SK-N-SH (cell line): ENCODE data around the gene AHCYL2. TPM values are rescaled to one million over a fixed set of nuclear protein-coding genes. Genes with fewer than 3 reads are reported as not detected.

Source experiments
- CTCF ChIA-PET: fragments of 300-600, 350-600 bp; formaldehyde crosslinking; extraction: SDS; loops from one replicate; lab custom pipeline; 2021; lab: Yijun Ruan, JAX
- POLR2A ChIA-PET: fragments of 350-600 bp; sonication (Branson Sonifier 250); formaldehyde crosslinking; extraction: SDS; loops from one replicate; lab custom pipeline; 2020; ENCODE audit warnings: antibody characterized with exemption, inconsistent platforms; lab: Yijun Ruan, JAX
- DNase-seq: peaks from one replicate; pipeline ENCODE4 v3.0.0; 2012
- H2AFZ ChIP-seq: fragments of 200-600 bp; sonication (generic); 2 replicates; pipeline ENCODE4 v1.8.1; 2016; ENCODE audit warnings: antibody characterized with exemption, mild to moderate bottlenecking, low read depth
- H3F3A ChIP-seq: fragments of 200-600 bp; sonication (generic); replicated peaks from 2 replicates; pipeline ENCODE3; 2016; ENCODE audit warnings: antibody characterized with exemption, mild to moderate bottlenecking; ENCODE audit not compliant: insufficient read depth
- H3K27ac ChIP-seq, 2 experiments: fragments of 200-500 bp in 1 of 2; fragments of 200-600 bp in 1 of 2; sonication (Bioruptor generic) in 1 of 2; sonication (generic), shearing (Covaris generic) in 1 of 2; 2 replicates each; pipeline versions ENCODE4 v1.5.1 to v1.6.1; 2014 to 2016; ENCODE audit warnings: low read depth in 2 of 2, inconsistent platforms in 1 of 2, low read length in 1 of 2, mild to moderate bottlenecking in 1 of 2, mixed read lengths in 1 of 2
- H3K27me3 ChIP-seq: fragments of 200-600 bp; sonication (generic), shearing (Covaris generic); 2 replicates; pipeline ENCODE4 v1.6.1; 2016; ENCODE audit warnings: mixed run types; ENCODE audit not compliant: insufficient read depth
- H3K36me3 ChIP-seq, 2 experiments: fragments of 200-500 bp in 1 of 2; fragments of 200-600 bp in 1 of 2; sonication (Bioruptor generic) in 1 of 2; sonication (generic) in 1 of 2; replicated peaks in 1 of 2; 2 replicates each; pipeline versions ENCODE3 to v1.5.1; 2014 to 2016; ENCODE audit warnings: low read length in 1 of 2, mild to moderate bottlenecking in 1 of 2; ENCODE audit not compliant: insufficient read depth in 2 of 2, control insufficient read depth in 1 of 2
- H3K4me1 ChIP-seq, 2 experiments: fragments of 200-500 bp in 1 of 2; fragments of 200-600 bp in 1 of 2; sonication (Bioruptor generic) in 1 of 2; sonication (generic), shearing (Covaris generic) in 1 of 2; 2 replicates each; pipeline versions ENCODE4 v1.5.1 to v1.6.1; 2014 to 2016; ENCODE audit warnings: low read depth in 1 of 2, low read length in 1 of 2, mixed run types in 1 of 2; ENCODE audit not compliant: insufficient read depth in 2 of 2, control insufficient read depth in 1 of 2
- H3K4me2 ChIP-seq: fragments of 200-600 bp; sonication (generic), shearing (Covaris generic); 2 replicates; pipeline ENCODE4 v1.6.1; 2017; ENCODE audit warnings: mixed run types
- H3K4me3 ChIP-seq, 2 experiments: fragments of 200-500 bp in 1 of 2; fragments of 200-600 bp in 1 of 2; sonication (Bioruptor generic) in 1 of 2; sonication (generic), shearing (Covaris generic) in 1 of 2; 2 replicates each; pipeline versions ENCODE4 v1.5.1 to v1.8.1; 2014 to 2016; ENCODE audit warnings: low read depth in 2 of 2, inconsistent platforms in 1 of 2, low read length in 1 of 2, mild to moderate bottlenecking in 1 of 2, mixed read lengths in 1 of 2, moderate library complexity in 1 of 2
- H3K79me2 ChIP-seq: fragments of 200-600 bp; sonication (generic); 2 replicates; pipeline ENCODE4 v1.8.1; 2017; ENCODE audit warnings: mild to moderate bottlenecking; ENCODE audit not compliant: insufficient read depth
- H3K9ac ChIP-seq: fragments of 200-600 bp; sonication (generic); 2 replicates; pipeline ENCODE4 v1.6.1; 2017; ENCODE audit warnings: mixed run types
- H3K9me2 ChIP-seq: fragments of 200-600 bp; sonication (generic); 2 replicates; pipeline ENCODE4 v1.6.1; 2017; ENCODE audit warnings: mixed run types
- H3K9me3 ChIP-seq: fragments of 200-600 bp; sonication (generic); 2 replicates; pipeline ENCODE4 v1.6.1; 2017; ENCODE audit warnings: mixed run types, mild to moderate bottlenecking, moderate library complexity
- H4K20me1 ChIP-seq: fragments of 200-600 bp; sonication (generic); 2 replicates; pipeline ENCODE4 v1.6.1; 2017; ENCODE audit warnings: mild to moderate bottlenecking, mixed run types; ENCODE audit not compliant: insufficient read depth
- CHD2 ChIP-seq: fragments of 150-350 bp; IDR thresholded peaks from 2 replicates; pipeline ENCODE4 v1.6.1; 2018; ENCODE audit warnings: low read length; ENCODE audit not compliant: partially characterized antibody
- EZH2phosphoT487 ChIP-seq: fragments of 200-600 bp; sonication (generic); IDR thresholded peaks from 2 replicates; pipeline ENCODE4 v1.6.1; 2017; ENCODE audit warnings: low read depth, mixed run types, mild to moderate bottlenecking, antibody characterized with exemption, moderate library complexity, borderline replicate concordance
- FOSL2 ChIP-seq: IDR thresholded peaks from 2 replicates; pipeline ENCODE4 v1.4.0; 2012; ENCODE audit warnings: low read depth, mild to moderate bottlenecking, moderate library complexity, borderline replicate concordance
- FOXJ3 ChIP-seq: sonication (generic); formaldehyde crosslinking; IDR thresholded peaks from 2 replicates; pipeline ENCODE4 v1.5.1; 2020; ENCODE audit warnings: mild to moderate bottlenecking, missing genetic modification reagents
- FOXM1 ChIP-seq: IDR thresholded peaks from 2 replicates; pipeline ENCODE4 v1.4.0; 2012; ENCODE audit warnings: low read depth, mild to moderate bottlenecking
- JUND ChIP-seq: IDR thresholded peaks from 2 replicates; pipeline ENCODE4 v1.4.0; 2012
- MAX ChIP-seq: IDR thresholded peaks from 2 replicates; pipeline ENCODE4 v1.4.0; 2012; ENCODE audit warnings: low read depth
- MXI1 ChIP-seq: IDR thresholded peaks from 2 replicates; pipeline ENCODE4 v1.6.1; 2012; ENCODE audit warnings: mild to moderate bottlenecking, low read depth, low read length, improper control_type of control experiment
- NFIC ChIP-seq: IDR thresholded peaks from 2 replicates; pipeline ENCODE4 v1.4.0; 2012; ENCODE audit warnings: borderline replicate concordance
- PBX3 ChIP-seq: IDR thresholded peaks from 2 replicates; pipeline ENCODE4; 2012
- RXRA ChIP-seq: IDR thresholded peaks from 2 replicates; pipeline ENCODE4 v1.4.0; 2012; ENCODE audit warnings: low read depth, mild to moderate bottlenecking, borderline replicate concordance
- TAF1 ChIP-seq: IDR thresholded peaks from 2 replicates; pipeline ENCODE4 v1.6.1; 2012; ENCODE audit warnings: low read depth, mild to moderate bottlenecking, low read length, moderate library complexity, borderline replicate concordance
- YY1 ChIP-seq: IDR thresholded peaks from 2 replicates; pipeline ENCODE4 v1.4.0; 2012; ENCODE audit warnings: low read depth, mild to moderate bottlenecking
- whole genome bisulfite sequencing: methylation state at CpG from one replicate; pipeline ENCODE4 v1.1.6; 2017; ENCODE audit warnings: low lambda C conversion rate; 5-methylcytosine and 5-hydroxymethylcytosine counted together
- polyA plus RNA-seq, 3 experiments: library from polyadenylated mRNA; depleted of rRNA; stranded (reverse); fragments of >200 nt; gene quantifications; 2 replicates each; pipeline ENCODE4 v1.2.3, GENCODE V29; 2012
- TF ChIP-seq, protein P1 (sequence below): IDR thresholded peaks from 2 replicates; pipeline ENCODE4 v1.6.1; 2012; ENCODE audit warnings: mild to moderate bottlenecking, low read depth, low read length, moderate library complexity
- TF ChIP-seq, protein P2 (sequence below): fragments of 150-350 bp; IDR thresholded peaks from 2 replicates; pipeline ENCODE4 v1.6.1; 2016; ENCODE audit warnings: mild to moderate bottlenecking, low read depth, low read length

The AHCYL2 gene
- polyA plus RNA-seq, 1 of the 3 experiments (the other 2 are of a cell fraction) = 20.4 TPM

- peak overlapping the region; percentile 18; the same call in 1 of the 2 replicates for H3K4me2 ChIP-seq
- H4K20me1 ChIP-seq = no peaks in the 10 kb centered on the region
- H2AFZ ChIP-seq = 0 out of 2 replicates have a peak overlapping the region, but pooled peaks have one; percentile 14
- H3K4me3 ChIP-seq = no peak overlapping the region
- H3K27me3 ChIP-seq = no peaks in the 10 kb centered on the region
- H3K27ac ChIP-seq = peak overlapping the region in 1 of 2 experiments; percentile 80; a peak in 2 of 4 replicates
- 89% methylated on average over 3 of the region's 3 CpGs for WGBS
- ChIA-PET POLR2A (no interaction called here), CTCF (interaction anchor here (1.0 to 3.9 kb wide), 9 partner anchors 8 to 268 kb away, joined by 3 to 45 read pairs (median 9); no protein-coding TSS in a partner anchor)
- H3F3A ChIP-seq = peaks cover 7% of the 10 kb centered on the region
- TF ChIP-seq FOSL2 (peak; percentile 79), EZH2phosphoT487 (no peak), PBX3 (no peak), JUND (peak; percentile 72; the same call in 1 of the 2 replicates)
- TF ChIP-seq, protein P1, sequence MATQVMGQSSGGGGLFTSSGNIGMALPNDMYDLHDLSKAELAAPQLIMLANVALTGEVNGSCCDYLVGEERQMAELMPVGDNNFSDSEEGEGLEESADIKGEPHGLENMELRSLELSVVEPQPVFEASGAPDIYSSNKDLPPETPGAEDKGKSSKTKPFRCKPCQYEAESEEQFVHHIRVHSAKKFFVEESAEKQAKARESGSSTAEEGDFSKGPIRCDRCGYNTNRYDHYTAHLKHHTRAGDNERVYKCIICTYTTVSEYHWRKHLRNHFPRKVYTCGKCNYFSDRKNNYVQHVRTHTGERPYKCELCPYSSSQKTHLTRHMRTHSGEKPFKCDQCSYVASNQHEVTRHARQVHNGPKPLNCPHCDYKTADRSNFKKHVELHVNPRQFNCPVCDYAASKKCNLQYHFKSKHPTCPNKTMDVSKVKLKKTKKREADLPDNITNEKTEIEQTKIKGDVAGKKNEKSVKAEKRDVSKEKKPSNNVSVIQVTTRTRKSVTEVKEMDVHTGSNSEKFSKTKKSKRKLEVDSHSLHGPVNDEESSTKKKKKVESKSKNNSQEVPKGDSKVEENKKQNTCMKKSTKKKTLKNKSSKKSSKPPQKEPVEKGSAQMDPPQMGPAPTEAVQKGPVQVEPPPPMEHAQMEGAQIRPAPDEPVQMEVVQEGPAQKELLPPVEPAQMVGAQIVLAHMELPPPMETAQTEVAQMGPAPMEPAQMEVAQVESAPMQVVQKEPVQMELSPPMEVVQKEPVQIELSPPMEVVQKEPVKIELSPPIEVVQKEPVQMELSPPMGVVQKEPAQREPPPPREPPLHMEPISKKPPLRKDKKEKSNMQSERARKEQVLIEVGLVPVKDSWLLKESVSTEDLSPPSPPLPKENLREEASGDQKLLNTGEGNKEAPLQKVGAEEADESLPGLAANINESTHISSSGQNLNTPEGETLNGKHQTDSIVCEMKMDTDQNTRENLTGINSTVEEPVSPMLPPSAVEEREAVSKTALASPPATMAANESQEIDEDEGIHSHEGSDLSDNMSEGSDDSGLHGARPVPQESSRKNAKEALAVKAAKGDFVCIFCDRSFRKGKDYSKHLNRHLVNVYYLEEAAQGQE = no peak
- no peaks in the 10 kb centered on the region for H3K79me2 ChIP-seq
- H3K36me3 ChIP-seq = no peaks in the 10 kb centered on the region
- H3K9me2 ChIP-seq = no peaks in the 10 kb centered on the region
- DNase-seq = no peak
- no peaks in the 10 kb centered on the region for H3K9me3 ChIP-seq
- H3K9ac ChIP-seq = peak overlapping the region; percentile 9
- H3K4me1 ChIP-seq = no peaks in the 10 kb centered on the region
These were observed 107.6 kb downstream of the AHCYL2 start for GRCh38 chr7:129332254-129333035.

DNA sequence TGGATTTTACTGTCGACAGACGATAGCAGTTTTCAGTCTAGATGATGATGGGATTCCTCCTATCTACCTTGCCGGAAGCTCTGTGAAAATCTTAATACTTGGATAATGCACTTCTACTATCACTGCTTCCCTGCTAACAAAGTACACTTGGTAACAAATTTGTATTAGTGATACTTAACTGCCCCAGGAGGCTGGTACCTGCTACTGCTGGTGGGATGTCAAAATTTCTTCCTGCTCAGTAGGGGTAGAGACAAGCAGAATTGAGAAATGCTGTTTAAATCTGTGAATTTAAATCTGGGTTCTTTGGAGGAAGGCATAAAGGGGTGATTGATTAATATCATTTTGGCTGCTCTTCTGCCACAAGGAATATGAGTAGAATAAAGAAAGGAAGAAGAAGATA, 109.6 kb downstream of the AHCYL2 start:
- Histone ChIP-seq H3K9me2 (no peaks in the 10 kb centered on the region), H3K9me3 (no peaks in the 10 kb centered on the region), H3K4me1 (no peaks in the 10 kb centered on the region), H3K4me2 (no peak overlapping the region), H3K27ac (no peak overlapping the region), H2AFZ (no peak overlapping the region), H3K79me2 (no peaks in the 10 kb centered on the region), H3K4me3 (no peak overlapping the region), H3K9ac (no peak overlapping the region), H3K36me3 (no peaks in the 10 kb centered on the region), H4K20me1 (no peaks in the 10 kb centered on the region), H3F3A (peaks cover 7% of the 10 kb centered on the region), H3K27me3 (no peaks in the 10 kb centered on the region)
- DNase-seq = no peak
- ChIA-PET CTCF (interaction anchor here (0.9 to 3.9 kb wide), 6 partner anchors 8 to 243 kb away, joined by 3 to 45 read pairs (median 11); no protein-coding TSS in a partner anchor), POLR2A (no interaction called here)
- 96% methylated on average over 3 of the region's 3 CpGs for WGBS
- TF ChIP-seq MXI1 (no peak), FOXJ3 (CRISPR knock-in tag) (no peak), RXRA (no peak), MAX (no peak), CHD2 (no peak), NFIC (no peak), TAF1 (no peak), FOSL2 (no peak), YY1 (no peak), FOXM1 (no peak)
- TF ChIP-seq, protein P1 = no peak
- TF ChIP-seq, protein P2, sequence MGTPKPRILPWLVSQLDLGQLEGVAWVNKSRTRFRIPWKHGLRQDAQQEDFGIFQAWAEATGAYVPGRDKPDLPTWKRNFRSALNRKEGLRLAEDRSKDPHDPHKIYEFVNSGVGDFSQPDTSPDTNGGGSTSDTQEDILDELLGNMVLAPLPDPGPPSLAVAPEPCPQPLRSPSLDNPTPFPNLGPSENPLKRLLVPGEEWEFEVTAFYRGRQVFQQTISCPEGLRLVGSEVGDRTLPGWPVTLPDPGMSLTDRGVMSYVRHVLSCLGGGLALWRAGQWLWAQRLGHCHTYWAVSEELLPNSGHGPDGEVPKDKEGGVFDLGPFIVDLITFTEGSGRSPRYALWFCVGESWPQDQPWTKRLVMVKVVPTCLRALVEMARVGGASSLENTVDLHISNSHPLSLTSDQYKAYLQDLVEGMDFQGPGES = no peak
